Esophagus muscularis mucosa (tissue), 3 donors: ENCODE measurements around the gene TCEAL2.
"Not testable (repeated sequence)": the region's sequence is repeated elsewhere in the genome, so short reads cannot be mapped to it uniquely, and the experiment has no call there.

ENCODE experiments used
- POLR2A ChIP-seq: fragments of 450-650 bp; IDR thresholded peaks from one replicate; pipeline ENCODE4 v1.6.1; 2017; ENCODE audit warnings: antibody characterized with exemption, moderate library complexity, mild to moderate bottlenecking, low read depth
- TF ChIP-seq, protein P1 (sequence below), 3 experiments: fragments of 200-600 bp in 2 of 3; fragments of 450-650 bp in 1 of 3; sonication (generic) in 2 of 3; IDR thresholded peaks; one replicate each; pipeline ENCODE4 v1.5.1; 2017 to 2019; ENCODE audit warnings: antibody characterized with exemption in 3 of 3, mild to moderate bottlenecking in 2 of 3, moderate library complexity in 1 of 3

DNA sequence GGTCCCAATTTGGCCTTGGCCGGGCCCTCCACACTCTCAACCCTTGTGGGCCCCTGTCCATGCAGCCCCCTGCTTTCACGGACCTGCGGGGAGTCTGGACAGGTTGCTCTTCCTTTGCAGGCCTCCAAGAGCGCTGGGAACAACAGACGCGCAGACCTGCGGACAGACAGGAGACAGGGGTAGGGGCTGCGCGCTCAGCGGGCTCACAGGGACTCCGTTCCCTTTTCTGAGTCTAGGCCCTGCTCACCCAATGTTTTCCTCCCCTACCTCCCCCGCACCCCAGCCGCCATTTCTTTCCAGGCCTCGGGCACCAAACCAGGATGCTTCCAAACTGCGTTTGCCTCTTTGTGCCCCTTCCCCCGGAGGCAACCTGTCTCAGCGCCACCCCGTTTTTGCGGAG lies 16.2 kb downstream of the TCEAL2 start:
- TF ChIP-seq, protein P1, sequence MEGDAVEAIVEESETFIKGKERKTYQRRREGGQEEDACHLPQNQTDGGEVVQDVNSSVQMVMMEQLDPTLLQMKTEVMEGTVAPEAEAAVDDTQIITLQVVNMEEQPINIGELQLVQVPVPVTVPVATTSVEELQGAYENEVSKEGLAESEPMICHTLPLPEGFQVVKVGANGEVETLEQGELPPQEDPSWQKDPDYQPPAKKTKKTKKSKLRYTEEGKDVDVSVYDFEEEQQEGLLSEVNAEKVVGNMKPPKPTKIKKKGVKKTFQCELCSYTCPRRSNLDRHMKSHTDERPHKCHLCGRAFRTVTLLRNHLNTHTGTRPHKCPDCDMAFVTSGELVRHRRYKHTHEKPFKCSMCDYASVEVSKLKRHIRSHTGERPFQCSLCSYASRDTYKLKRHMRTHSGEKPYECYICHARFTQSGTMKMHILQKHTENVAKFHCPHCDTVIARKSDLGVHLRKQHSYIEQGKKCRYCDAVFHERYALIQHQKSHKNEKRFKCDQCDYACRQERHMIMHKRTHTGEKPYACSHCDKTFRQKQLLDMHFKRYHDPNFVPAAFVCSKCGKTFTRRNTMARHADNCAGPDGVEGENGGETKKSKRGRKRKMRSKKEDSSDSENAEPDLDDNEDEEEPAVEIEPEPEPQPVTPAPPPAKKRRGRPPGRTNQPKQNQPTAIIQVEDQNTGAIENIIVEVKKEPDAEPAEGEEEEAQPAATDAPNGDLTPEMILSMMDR (IDR thresholded peaks at IDR 0.05): not testable (repeated sequence)
- not testable (repeated sequence) for TF ChIP-seq POLR2A
